ENCODE results near the gene CACNA2D3. TPM values are rescaled to one million over a fixed set of nuclear protein-coding genes. Genes with fewer than 3 reads are reported as not detected.

Gene CACNA2D3
- total RNA-seq, 1 experiment from 2014 or later, result not detected

GRCh38 chr3:54863366-54863765, 741.0 kb downstream of the CACNA2D3 start:
- Histone ChIP-seq H3K4me3 (ENCODE audit: low read depth, low read length) (no peak overlapping the region), H3K9me3 (no peaks in the 10 kb centered on the region), H3K27me3 (replicated peaks; ENCODE audit: control insufficient read depth, insufficient read depth, low read length) (no peaks in the 10 kb centered on the region; the same call in 1 of the 2 replicates), H3K4me1 (no peaks in the 10 kb centered on the region), H3K36me3 (ENCODE audit: control insufficient read depth, insufficient read depth, low read length) (no peaks in the 10 kb centered on the region)
- TF ChIP-seq, protein P1, sequence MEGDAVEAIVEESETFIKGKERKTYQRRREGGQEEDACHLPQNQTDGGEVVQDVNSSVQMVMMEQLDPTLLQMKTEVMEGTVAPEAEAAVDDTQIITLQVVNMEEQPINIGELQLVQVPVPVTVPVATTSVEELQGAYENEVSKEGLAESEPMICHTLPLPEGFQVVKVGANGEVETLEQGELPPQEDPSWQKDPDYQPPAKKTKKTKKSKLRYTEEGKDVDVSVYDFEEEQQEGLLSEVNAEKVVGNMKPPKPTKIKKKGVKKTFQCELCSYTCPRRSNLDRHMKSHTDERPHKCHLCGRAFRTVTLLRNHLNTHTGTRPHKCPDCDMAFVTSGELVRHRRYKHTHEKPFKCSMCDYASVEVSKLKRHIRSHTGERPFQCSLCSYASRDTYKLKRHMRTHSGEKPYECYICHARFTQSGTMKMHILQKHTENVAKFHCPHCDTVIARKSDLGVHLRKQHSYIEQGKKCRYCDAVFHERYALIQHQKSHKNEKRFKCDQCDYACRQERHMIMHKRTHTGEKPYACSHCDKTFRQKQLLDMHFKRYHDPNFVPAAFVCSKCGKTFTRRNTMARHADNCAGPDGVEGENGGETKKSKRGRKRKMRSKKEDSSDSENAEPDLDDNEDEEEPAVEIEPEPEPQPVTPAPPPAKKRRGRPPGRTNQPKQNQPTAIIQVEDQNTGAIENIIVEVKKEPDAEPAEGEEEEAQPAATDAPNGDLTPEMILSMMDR (IDR thresholded peaks at IDR 0.05; ENCODE audit: insufficient read depth in 1 of 2, low read depth in 1 of 2, low read length in 1 of 2, severe bottlenecking in 1 of 2, unreplicated experiment in 1 of 2), result no peak
- H3K27ac Mint-ChIP-seq (ENCODE audit: unreplicated experiment), result no peak overlapping the region
- no peak for DNase-seq
- peaks cover 21% of the 10 kb centered on the region for H3K27me3 Mint-ChIP-seq (ENCODE audit: insufficient read depth, unreplicated experiment)
- ChIA-PET POLR2A (no interaction called here), CTCF (no interaction called here)
- BruUV-seq (replicated peaks), result no TSS peak
- H3K4me3 Mint-ChIP-seq (ENCODE audit: unreplicated experiment), result no peak overlapping the region
- no peaks in the 10 kb centered on the region for H3K36me3 Mint-ChIP-seq (ENCODE audit: insufficient read depth, unreplicated experiment)
- no peaks in the 10 kb centered on the region for H3K9me3 Mint-ChIP-seq (ENCODE audit: unreplicated experiment)
- intact Hi-C loops (cut with micrococcal nuclease; ENCODE audit: unreplicated experiment), result no loop called here
- no peaks in the 10 kb centered on the region for H3K4me1 Mint-ChIP-seq (ENCODE audit: low read depth, unreplicated experiment)

GRCh38 chr3:54863786-54864185, 741.4 kb downstream of the CACNA2D3 start:
- BruUV-seq (replicated peaks), result no TSS peak
- Mint-ChIP-seq H3K4me1 (ENCODE audit: low read depth, unreplicated experiment) (no peaks in the 10 kb centered on the region), H3K4me3 (ENCODE audit: unreplicated experiment) (no peak overlapping the region), H3K27me3 (ENCODE audit: insufficient read depth, unreplicated experiment) (peaks cover 21% of the 10 kb centered on the region), H3K9me3 (ENCODE audit: unreplicated experiment) (no peaks in the 10 kb centered on the region), H3K36me3 (ENCODE audit: insufficient read depth, unreplicated experiment) (no peaks in the 10 kb centered on the region), H3K27ac (ENCODE audit: unreplicated experiment) (no peak overlapping the region)
- Histone ChIP-seq H3K4me3 (ENCODE audit: low read depth, low read length) (no peak overlapping the region), H3K9me3 (no peaks in the 10 kb centered on the region), H3K36me3 (ENCODE audit: control insufficient read depth, insufficient read depth, low read length) (no peaks in the 10 kb centered on the region), H3K27me3 (replicated peaks; ENCODE audit: control insufficient read depth, insufficient read depth, low read length) (no peaks in the 10 kb centered on the region; the same call in 1 of the 2 replicates), H3K4me1 (no peaks in the 10 kb centered on the region)
- DNase-seq, result no peak
- TF ChIP-seq, protein P1 (IDR thresholded peaks at IDR 0.05; ENCODE audit: insufficient read depth in 1 of 2, low read depth in 1 of 2, low read length in 1 of 2, severe bottlenecking in 1 of 2, unreplicated experiment in 1 of 2), result no peak
- intact Hi-C loops (cut with micrococcal nuclease; ENCODE audit: unreplicated experiment), result no loop called here
- ChIA-PET CTCF (interaction anchor here (0.7 kb wide), 1 partner anchor 420 kb away, joined by 4 read pairs; no protein-coding TSS in a partner anchor), POLR2A (no interaction called here)

GRCh38 chr3:54865316-54865715, 743.0 kb downstream of the CACNA2D3 start:
- CTCF ChIA-PET, result no interaction called here
- TF ChIP-seq, protein P1 (IDR thresholded peaks at IDR 0.05; ENCODE audit: insufficient read depth in 1 of 2, low read depth in 1 of 2, low read length in 1 of 2, severe bottlenecking in 1 of 2, unreplicated experiment in 1 of 2), result no peak
- H3K9me3 Mint-ChIP-seq (ENCODE audit: unreplicated experiment), result no peaks in the 10 kb centered on the region

More at GRCh38 chr3:54865316-54865715, 743.0 kb downstream of the CACNA2D3 start:
- H3K9me3 ChIP-seq, result no peaks in the 10 kb centered on the region
- H3K36me3 ChIP-seq (ENCODE audit: control insufficient read depth, insufficient read depth, low read length), result no peaks in the 10 kb centered on the region
- intact Hi-C loops (cut with micrococcal nuclease; ENCODE audit: unreplicated experiment), result no loop called here
- H3K4me1 ChIP-seq, result no peaks in the 10 kb centered on the region
- H3K27me3 ChIP-seq (replicated peaks; ENCODE audit: control insufficient read depth, insufficient read depth, low read length), result no peaks in the 10 kb centered on the region; the same call in 1 of the 2 replicates
- POLR2A ChIA-PET, result no interaction called here
- no peak overlapping the region for H3K4me3 ChIP-seq (ENCODE audit: low read depth, low read length)
- no TSS peak for BruUV-seq (replicated peaks)
- Mint-ChIP-seq H3K4me1 (ENCODE audit: low read depth, unreplicated experiment) (no peaks in the 10 kb centered on the region), H3K27ac (ENCODE audit: unreplicated experiment) (no peak overlapping the region), H3K4me3 (ENCODE audit: unreplicated experiment) (no peak overlapping the region), H3K36me3 (ENCODE audit: insufficient read depth, unreplicated experiment) (no peaks in the 10 kb centered on the region), H3K27me3 (ENCODE audit: insufficient read depth, unreplicated experiment) (peaks cover 21% of the 10 kb centered on the region)
- no peak for DNase-seq

Data from Caco-2 (cell line).